Ramos (cell line): Measurements from ENCODE around the gene MRS2.
"Not testable (repeated sequence)": the region's sequence is repeated elsewhere in the genome, so short reads cannot be mapped to it uniquely, and the experiment has no call there.

Experiments used
- in situ Hi-C: fragments of 300-500 bp; cut with MboI; formaldehyde crosslinking; loops from one replicate; pipeline ENCODE4 v1.14.3; 2022; ENCODE audit warnings: low sequenced_read_pairs; ENCODE audit not compliant: unreplicated experiment

Gene MRS2

GRCh38 chr6:24385536-24386269 is 17.0 kb upstream of the MRS2 start:
- in situ Hi-C loops = no loop called here

- in situ Hi-C loops = no loop called here
Observed at GRCh38 chr6:24387818-24388217, 14.9 kb upstream of the MRS2 start.

- in situ Hi-C loops = no loop called here
Observed at GRCh38 chr6:24391208-24391607, 11.5 kb upstream of the MRS2 start.

GRCh38 chr6:24391756-24392405 is 10.9 kb upstream of the MRS2 start:
- in situ Hi-C loops = no loop called here

- in situ Hi-C loops = no loop called here
Observed at GRCh38 chr6:24394061-24394779, 8.5 kb upstream of the MRS2 start.

- in situ Hi-C loops = no loop called here
Observed at GRCh38 chr6:24394780-24395437, 7.8 kb upstream of the MRS2 start.

GRCh38 chr6:24396824-24397223 is 5.9 kb upstream of the MRS2 start:
- in situ Hi-C loops = no loop called here

GRCh38 chr6:24397631-24398030 is 5.1 kb upstream of the MRS2 start:
- in situ Hi-C loops = no loop called here

GRCh38 chr6:24400045-24401039 is 2.4 kb upstream of the MRS2 start:
- in situ Hi-C loops = not testable (repeated sequence)

- in situ Hi-C loops = no loop called here
Observed at GRCh38 chr6:24401458-24401857, 1.3 kb upstream of the MRS2 start.

- in situ Hi-C loops = no loop called here
Observed at GRCh38 chr6:24403501-24403824, 727 bp downstream of the MRS2 start.

GRCh38 chr6:24405262-24405661 is 2.5 kb downstream of the MRS2 start:
- in situ Hi-C loops = no loop called here

GRCh38 chr6:24408719-24409410 is 6.1 kb downstream of the MRS2 start:
- in situ Hi-C loops = no loop called here

- in situ Hi-C loops = no loop called here
Observed at GRCh38 chr6:24410622-24411021, 7.9 kb downstream of the MRS2 start.

GRCh38 chr6:24412294-24412693 is 9.6 kb downstream of the MRS2 start:
- in situ Hi-C loops = no loop called here

- in situ Hi-C loops = not testable (repeated sequence)
Observed at GRCh38 chr6:24414531-24414930, 11.8 kb downstream of the MRS2 start.

GRCh38 chr6:24415753-24416152 is 13.0 kb downstream of the MRS2 start:
- in situ Hi-C loops = no loop called here

GRCh38 chr6:24419526-24419925 is 16.8 kb downstream of the MRS2 start:
- in situ Hi-C loops = no loop called here

- in situ Hi-C loops = no loop called here
Observed at GRCh38 chr6:24425091-24425490, 22.4 kb downstream of the MRS2 start.
